Activated naive CD8-positive, alpha-beta T cell (primary cell): ENCODE measurements around the gene PALB2.
"Not testable (repeated sequence)": the region's sequence is repeated elsewhere in the genome, so short reads cannot be mapped to it uniquely, and the experiment has no call there.

ENCODE experiments used
- H3K27ac Mint-ChIP-seq: one replicate; pipeline ENCODE4 v1.8.0; 2021; ENCODE audit warnings: mixed read lengths
- H3K27me3 Mint-ChIP-seq: one replicate; pipeline ENCODE4 v1.8.0; 2021; ENCODE audit warnings: mixed read lengths
- H3K36me3 Mint-ChIP-seq: one replicate; pipeline ENCODE4 v1.8.0; 2021; ENCODE audit warnings: mixed read lengths
- H3K4me1 Mint-ChIP-seq: one replicate; pipeline ENCODE4 v1.8.0; 2021; ENCODE audit warnings: low read depth, mixed read lengths
- H3K4me3 Mint-ChIP-seq: one replicate; pipeline ENCODE4 v1.8.0; 2021; ENCODE audit warnings: mild to moderate bottlenecking, mixed read lengths
- H3K9me3 Mint-ChIP-seq: one replicate; pipeline ENCODE4 v1.8.0; 2021; ENCODE audit warnings: low read depth, mixed read lengths

Gene PALB2

DNA sequence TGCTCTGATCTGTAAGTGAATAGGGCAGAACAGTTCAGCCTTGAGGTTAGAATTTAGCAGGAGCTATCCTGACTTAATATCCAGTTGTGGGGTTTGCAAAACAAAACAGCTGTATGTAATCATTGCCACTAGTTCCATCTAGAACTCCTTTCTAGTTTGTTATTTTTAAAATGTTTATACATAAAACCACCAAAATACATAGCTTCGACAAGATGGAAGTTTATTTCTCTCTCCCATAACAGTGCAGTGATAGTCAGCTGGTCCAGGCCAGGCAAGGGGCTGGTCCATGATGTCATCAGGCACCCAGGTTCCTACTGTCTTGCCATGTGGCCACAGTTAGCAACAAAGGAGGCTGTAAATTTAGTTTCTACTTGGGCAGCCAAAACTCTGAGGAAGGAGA lies 27.1 kb upstream of the PALB2 start:
- peaks cover 13% of the 10 kb centered on the region for H3K36me3 Mint-ChIP-seq
- peaks cover 13% of the 10 kb centered on the region for H3K4me1 Mint-ChIP-seq
- no peaks in the 10 kb centered on the region for H3K27me3 Mint-ChIP-seq
- H3K4me3 Mint-ChIP-seq: no peak overlapping the region
- H3K9me3 Mint-ChIP-seq: no peaks in the 10 kb centered on the region
- peak overlapping the region; percentile 68 for H3K27ac Mint-ChIP-seq

DNA sequence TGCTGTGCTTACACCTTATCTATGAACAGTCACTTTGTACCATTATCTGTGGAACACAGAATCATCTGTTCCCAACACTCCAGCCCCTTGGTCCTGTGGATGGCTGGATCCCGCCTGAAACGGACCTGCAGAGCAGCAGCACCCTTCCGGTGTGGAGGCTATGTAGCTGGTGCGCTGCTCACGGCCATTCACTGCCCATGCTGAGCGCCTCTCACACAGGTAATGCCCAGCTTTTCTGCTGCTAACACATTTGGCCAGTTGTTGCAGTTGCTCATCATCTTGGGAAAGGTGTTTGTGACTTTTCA lies 26.2 kb upstream of the PALB2 start:
- no peak overlapping the region for H3K4me3 Mint-ChIP-seq
- peaks cover 13% of the 10 kb centered on the region for H3K36me3 Mint-ChIP-seq
- H3K4me1 Mint-ChIP-seq: peaks cover 13% of the 10 kb centered on the region
- no peaks in the 10 kb centered on the region for H3K27me3 Mint-ChIP-seq
- no peaks in the 10 kb centered on the region for H3K9me3 Mint-ChIP-seq
- H3K27ac Mint-ChIP-seq: no peak overlapping the region

DNA sequence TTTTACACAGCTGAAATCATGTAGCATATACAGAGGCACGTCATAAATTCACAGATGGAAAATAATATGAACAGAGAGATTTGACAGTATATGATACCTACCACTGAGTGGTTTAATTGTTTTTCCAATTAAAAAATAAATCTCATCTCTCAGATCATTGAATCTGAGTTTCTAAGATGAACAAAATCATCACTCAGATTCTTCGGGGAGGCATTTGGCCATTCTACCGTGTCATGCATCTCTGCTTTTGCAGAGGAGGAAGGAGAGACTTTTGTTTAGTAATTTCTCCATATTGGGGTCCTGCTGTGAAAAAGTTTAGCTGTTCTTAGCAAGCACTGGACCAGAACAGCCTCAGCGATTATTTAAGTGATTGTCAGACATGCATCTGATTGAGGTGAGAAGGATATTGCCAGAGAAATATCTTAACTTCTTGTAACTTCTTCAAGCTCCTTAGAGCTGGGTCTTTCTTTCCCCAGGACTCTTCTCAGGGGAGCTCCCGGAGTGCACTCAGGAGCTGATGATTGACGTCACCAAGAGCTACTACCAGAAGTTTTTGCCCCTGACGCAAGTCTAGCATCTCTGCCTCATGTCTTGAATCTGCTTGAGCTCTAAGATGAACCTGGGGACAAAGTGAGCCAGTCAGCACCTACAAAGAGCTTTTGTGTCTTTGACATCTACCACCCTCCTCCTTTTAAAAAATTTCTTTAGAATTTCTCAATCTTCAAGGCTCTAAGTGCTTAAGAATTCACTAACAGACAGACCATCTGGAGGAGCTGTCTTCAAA lies 25.7 kb upstream of the PALB2 start:
- peaks cover 13% of the 10 kb centered on the region for H3K36me3 Mint-ChIP-seq
- peaks cover 13% of the 10 kb centered on the region for H3K4me1 Mint-ChIP-seq
- no peak overlapping the region for H3K4me3 Mint-ChIP-seq
- no peak overlapping the region for H3K27ac Mint-ChIP-seq
- H3K9me3 Mint-ChIP-seq: no peaks in the 10 kb centered on the region
- H3K27me3 Mint-ChIP-seq: no peaks in the 10 kb centered on the region

DNA sequence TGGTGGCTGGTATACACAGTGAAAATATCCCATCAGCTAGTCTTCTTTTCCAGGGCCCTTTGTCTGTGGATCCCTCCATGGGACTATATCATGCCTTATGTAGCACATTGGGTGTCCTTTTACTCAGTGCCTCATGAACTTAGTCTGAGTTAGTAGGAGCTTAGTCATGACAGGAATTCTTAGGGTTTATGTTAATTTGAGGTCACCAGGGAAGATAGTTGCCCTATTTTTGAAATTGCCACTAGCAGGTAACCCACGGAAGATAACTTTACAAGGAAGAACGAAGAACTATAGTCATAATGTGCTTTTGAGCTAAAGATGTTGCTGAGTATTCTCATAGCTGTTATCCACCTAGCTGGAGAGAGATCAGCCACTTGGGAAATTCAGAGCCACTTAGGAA lies 22.8 kb upstream of the PALB2 start:
- no peak overlapping the region for H3K27ac Mint-ChIP-seq
- no peaks in the 10 kb centered on the region for H3K9me3 Mint-ChIP-seq
- no peak overlapping the region for H3K4me3 Mint-ChIP-seq
- H3K27me3 Mint-ChIP-seq: no peaks in the 10 kb centered on the region
- no peaks in the 10 kb centered on the region for H3K4me1 Mint-ChIP-seq
- H3K36me3 Mint-ChIP-seq: peaks cover 22% of the 10 kb centered on the region

DNA sequence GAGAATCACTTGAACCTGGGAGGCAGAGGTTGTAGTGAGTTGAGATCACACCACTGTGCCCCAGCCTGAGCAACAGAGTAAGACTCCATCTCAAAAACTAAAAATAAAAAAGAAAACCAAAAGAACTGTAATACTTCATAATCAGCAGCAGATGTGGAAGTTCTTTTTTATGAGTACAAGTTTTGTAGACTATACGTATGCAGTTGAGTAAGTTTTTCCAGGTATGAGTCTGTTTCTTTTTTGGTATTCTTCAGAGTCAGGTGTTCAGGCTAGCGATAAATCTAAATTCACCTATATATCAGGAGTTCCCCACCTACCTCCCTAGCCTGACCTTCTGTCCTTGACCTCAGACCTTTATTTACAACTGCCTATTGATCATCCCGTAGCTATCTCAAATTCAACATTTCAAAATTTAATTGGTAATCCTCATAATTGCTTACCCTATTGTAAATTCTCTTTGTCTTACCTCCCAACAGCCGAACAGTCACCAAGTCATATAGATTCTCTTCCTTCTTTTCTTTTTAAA lies 10.9 kb upstream of the PALB2 start:
- Mint-ChIP-seq H3K27ac (peak overlapping the region; percentile 38), H3K4me3 (no peak overlapping the region), H3K27me3 (no peaks in the 10 kb centered on the region), H3K9me3 (no peaks in the 10 kb centered on the region), H3K4me1 (peaks cover 36% of the 10 kb centered on the region), H3K36me3 (peaks cover 23% of the 10 kb centered on the region)

DNA sequence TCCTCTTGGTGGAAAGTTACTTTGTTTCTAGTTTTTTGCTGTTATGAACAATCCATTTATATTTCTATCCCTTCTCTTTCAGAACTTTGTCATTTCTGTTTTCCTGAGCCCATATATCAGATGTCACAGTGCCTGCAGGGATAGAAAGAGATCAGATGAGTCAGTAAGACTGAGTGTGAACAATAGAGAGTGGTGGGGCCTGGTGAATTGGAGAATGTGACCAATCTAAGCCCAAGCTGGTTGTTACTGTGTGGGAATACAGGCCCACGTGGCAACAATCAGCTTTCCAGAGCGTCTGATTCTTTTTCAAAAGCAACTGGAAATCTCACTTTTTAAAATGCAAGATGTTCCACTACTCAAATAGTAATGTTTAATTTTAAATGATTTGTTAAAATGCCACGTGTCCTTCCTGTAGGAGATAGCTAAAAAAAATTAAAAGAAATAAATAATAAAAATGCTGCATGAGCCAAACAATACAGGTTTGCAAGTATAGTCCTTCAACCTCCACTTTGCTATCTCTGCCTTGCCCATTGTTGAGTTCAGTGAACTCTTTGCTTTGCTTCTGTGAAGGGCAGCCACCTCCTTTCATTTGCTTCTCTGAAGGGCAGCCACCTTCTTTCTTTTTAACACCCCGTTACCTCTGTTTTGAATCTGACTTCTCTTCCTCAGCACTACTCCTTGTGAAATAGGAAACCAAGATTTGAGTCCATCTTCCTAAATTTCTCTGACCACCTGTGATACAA lies 9.7 kb upstream of the PALB2 start:
- Mint-ChIP-seq H3K36me3 (peaks cover 28% of the 10 kb centered on the region), H3K4me1 (peaks cover 42% of the 10 kb centered on the region), H3K27me3 (no peaks in the 10 kb centered on the region), H3K4me3 (peak overlapping the region; percentile 20), H3K9me3 (no peaks in the 10 kb centered on the region), H3K27ac (peak overlapping the region; percentile 55)

DNA sequence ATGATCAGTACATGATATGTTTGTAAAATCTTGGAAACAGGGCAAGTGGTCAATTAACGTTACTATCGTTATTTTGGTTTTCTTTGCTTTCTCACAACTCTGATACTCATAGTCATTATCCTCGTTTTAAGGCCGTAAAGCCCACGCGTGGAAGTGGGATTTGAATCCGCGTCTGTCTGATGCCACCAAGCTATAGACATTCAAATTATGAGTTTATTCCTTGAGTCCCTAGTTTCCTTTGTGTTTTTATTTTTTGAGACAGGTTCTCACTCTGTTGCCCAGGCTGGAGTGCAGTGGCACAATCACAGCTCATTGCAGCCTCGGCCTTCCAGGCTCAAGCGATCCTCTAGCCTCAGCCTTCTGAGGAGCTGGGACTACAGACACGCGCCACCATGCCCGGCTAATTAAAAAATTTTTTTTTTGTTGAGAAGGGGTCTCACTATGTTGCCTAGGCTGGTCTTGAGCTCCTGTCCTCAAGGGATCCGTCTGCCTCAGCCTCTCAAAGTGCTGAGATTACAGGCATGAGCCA lies 1.2 kb upstream of the PALB2 start:
- Mint-ChIP-seq H3K4me1 (peaks cover 44% of the 10 kb centered on the region), H3K4me3 (peak overlapping the region; percentile 99), H3K36me3 (peaks cover 19% of the 10 kb centered on the region), H3K9me3 (no peaks in the 10 kb centered on the region), H3K27ac (peak overlapping the region; percentile 98), H3K27me3 (no peaks in the 10 kb centered on the region)

DNA sequence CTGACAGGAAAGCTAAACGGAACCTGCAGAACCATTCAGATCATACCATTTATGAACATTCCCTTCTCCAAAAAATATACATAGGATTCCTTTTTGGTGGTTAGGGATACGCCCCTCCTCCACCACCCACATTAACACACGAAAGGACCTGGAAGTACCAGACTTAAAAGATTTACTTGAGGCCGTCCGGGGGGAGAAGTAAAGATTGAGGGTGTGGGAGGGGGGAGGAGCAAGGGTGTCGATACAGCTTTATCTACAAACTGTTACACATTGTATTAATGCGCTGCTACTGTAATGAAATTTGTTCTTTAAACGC lies 537 bp downstream of the PALB2 start:
- peaks cover 10% of the 10 kb centered on the region for H3K36me3 Mint-ChIP-seq
- peak overlapping the region; percentile 98 for H3K27ac Mint-ChIP-seq
- peak overlapping the region; percentile 99 for H3K4me3 Mint-ChIP-seq
- H3K27me3 Mint-ChIP-seq: no peaks in the 10 kb centered on the region
- no peaks in the 10 kb centered on the region for H3K9me3 Mint-ChIP-seq
- peaks cover 29% of the 10 kb centered on the region for H3K4me1 Mint-ChIP-seq

DNA sequence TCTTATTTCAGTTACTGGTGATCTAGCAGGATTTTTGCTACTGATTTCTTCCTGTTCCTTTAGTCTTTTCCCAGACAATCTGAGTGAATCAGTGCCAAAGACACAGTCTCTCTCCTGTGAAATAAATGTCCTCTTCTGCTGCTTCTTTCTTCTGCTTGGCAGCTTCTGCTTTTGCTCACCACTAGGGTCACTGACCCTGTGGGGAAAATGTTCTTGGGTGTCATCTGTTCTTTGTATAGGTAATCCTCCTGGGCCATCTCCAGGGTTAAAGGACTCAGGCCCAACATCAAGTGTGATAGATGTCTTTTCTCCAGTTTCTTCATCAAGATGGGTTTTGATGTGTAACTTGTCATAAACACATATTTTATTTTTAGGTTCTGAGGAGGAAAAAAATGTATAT lies 5.2 kb downstream of the PALB2 start:
- Mint-ChIP-seq H3K4me1 (peaks cover 25% of the 10 kb centered on the region), H3K27ac (no peak overlapping the region), H3K36me3 (peaks cover 11% of the 10 kb centered on the region), H3K27me3 (no peaks in the 10 kb centered on the region), H3K9me3 (no peaks in the 10 kb centered on the region), H3K4me3 (no peak overlapping the region)

DNA sequence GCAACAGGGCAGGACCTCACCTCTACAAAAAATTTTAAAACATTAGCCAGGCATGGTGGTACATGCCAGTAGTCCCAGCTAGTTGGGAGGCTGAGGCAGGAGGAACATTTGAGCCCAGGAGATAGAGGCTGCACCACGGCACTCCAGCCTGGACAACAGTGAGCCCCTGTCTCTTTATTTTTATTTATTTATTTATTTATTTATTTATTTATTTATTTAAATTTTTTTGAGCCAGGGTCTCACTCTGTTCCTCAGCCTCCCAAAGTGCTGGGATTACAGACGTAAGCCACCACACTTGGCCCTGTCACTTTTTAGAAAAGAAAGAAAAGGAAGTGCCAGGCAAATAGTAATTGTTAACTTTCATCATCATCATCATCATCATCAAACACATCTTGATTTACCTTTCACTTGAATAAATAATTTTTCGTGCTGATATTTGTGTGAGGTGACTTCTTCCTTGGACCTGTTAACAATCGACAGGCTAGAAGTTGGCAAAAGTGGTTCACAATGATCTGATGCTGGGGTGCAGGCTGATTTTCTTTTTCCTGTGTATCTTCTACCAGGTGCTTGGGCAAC lies 6.6 kb downstream of the PALB2 start:
- H3K9me3 Mint-ChIP-seq: no peaks in the 10 kb centered on the region
- H3K4me1 Mint-ChIP-seq: peaks cover 20% of the 10 kb centered on the region
- no peak overlapping the region for H3K4me3 Mint-ChIP-seq
- no peaks in the 10 kb centered on the region for H3K27me3 Mint-ChIP-seq
- peaks cover 14% of the 10 kb centered on the region for H3K36me3 Mint-ChIP-seq
- no peak overlapping the region for H3K27ac Mint-ChIP-seq

DNA sequence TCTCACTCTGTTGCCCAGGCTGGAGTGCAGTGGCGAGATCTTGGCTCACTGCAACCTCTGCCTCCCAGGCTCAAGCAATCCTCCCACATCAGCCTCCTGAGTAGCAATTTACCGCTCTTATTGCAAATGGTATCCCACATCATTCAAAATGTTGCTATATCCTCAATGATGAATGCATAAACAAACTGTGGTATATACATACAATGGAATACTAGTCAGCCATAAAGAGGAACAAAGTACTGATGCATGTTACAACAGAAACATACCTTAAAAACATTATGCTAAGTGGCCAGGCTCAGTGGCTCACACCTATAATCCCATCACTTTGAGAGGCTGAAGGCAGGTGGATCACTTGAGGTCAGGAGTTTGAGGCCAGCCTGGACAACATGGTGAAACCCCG lies 9.2 kb downstream of the PALB2 start:
- H3K27me3 Mint-ChIP-seq, H3K4me3 Mint-ChIP-seq, H3K27ac Mint-ChIP-seq, H3K9me3 Mint-ChIP-seq: not testable (repeated sequence)
- peaks cover 14% of the 10 kb centered on the region for H3K4me1 Mint-ChIP-seq
- peaks cover 17% of the 10 kb centered on the region for H3K36me3 Mint-ChIP-seq

DNA sequence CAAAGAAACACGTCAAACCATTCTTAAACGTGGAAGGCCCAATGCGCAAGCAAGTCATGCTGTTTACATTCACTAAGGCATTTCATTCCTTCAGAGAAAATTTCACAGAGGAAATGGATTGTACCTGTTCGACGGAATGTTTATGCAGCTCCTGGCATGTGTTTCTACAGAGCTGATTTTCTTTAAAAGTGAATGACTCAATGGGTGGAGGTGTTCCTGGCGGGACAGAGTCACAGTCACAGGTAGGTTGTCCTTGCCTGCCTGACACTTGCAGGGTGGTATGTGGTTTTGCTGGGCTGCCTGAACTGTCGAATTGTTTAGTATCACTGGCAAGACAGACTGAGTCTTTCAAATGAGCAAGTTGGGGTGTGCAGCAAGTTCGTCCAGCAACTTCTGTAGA lies 11.6 kb downstream of the PALB2 start:
- Mint-ChIP-seq H3K36me3 (peaks cover 17% of the 10 kb centered on the region), H3K27ac (no peak overlapping the region), H3K4me3 (no peak overlapping the region), H3K9me3 (no peaks in the 10 kb centered on the region), H3K27me3 (no peaks in the 10 kb centered on the region), H3K4me1 (peaks cover 13% of the 10 kb centered on the region)

DNA sequence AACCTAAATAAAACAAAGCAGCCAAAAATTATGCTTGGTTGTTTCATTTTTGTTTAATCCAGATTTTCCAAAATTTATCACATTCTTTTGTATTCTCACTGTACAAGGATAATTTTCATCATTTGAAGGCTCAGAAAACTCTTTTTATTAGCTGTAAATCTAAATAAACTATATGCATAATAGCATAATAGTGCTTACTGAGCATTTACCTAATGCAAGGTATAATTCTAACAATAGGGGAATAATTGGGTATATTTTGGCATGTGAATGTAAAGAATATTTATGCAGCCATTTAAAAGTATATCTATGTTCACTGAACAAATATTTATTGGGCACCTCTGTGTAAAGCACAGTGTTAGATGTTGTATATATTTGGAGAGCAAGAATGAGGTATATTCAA lies 17.0 kb downstream of the PALB2 start:
- no peaks in the 10 kb centered on the region for H3K27me3 Mint-ChIP-seq
- peaks cover 20% of the 10 kb centered on the region for H3K36me3 Mint-ChIP-seq
- H3K27ac Mint-ChIP-seq: no peak overlapping the region
- no peaks in the 10 kb centered on the region for H3K9me3 Mint-ChIP-seq
- H3K4me1 Mint-ChIP-seq: no peaks in the 10 kb centered on the region
- no peak overlapping the region for H3K4me3 Mint-ChIP-seq

DNA sequence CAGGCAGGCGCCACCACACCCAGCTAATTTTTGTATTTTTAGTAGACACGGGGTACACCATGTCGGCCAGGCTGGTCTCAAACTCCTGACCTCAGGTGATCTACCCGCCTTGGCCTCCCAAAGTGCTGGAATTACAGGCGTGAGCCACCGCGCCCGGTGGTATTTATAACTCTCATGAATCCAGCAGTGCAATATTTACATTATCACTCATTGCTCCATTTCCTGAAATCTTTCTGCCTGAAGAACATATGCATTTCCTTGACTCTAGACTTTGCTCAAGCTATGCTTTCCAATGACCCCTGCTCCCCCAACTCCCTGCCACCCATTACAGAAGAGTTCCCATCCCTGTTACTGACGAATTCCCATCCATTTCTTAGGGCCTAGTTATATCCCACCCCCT lies 25.3 kb downstream of the PALB2 start:
- no peaks in the 10 kb centered on the region for H3K9me3 Mint-ChIP-seq
- no peak overlapping the region for H3K27ac Mint-ChIP-seq
- H3K27me3 Mint-ChIP-seq: no peaks in the 10 kb centered on the region
- no peak overlapping the region for H3K4me3 Mint-ChIP-seq
- H3K4me1 Mint-ChIP-seq: no peaks in the 10 kb centered on the region
- peaks cover 7% of the 10 kb centered on the region for H3K36me3 Mint-ChIP-seq

DNA sequence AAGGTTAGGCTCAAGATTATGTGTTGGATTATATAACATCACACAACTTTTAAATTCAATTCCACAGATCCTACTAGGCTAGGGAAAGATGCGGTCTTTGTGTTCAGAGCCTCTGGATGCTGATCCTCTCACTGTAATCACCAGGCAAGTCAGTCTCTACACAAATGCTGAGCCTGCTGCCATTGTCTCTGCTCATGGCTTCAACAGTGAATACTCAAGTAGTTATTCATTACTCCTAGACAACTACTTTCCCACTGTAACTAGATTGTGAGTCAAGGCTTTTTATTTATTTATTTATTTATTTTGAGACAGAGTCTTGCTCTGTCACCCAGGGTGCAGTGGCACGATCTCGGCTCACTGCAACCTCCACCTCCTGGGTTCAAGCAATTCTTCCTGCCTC lies 29.2 kb downstream of the PALB2 start:
- no peaks in the 10 kb centered on the region for H3K9me3 Mint-ChIP-seq
- peaks cover 4% of the 10 kb centered on the region for H3K36me3 Mint-ChIP-seq
- H3K27ac Mint-ChIP-seq: no peak overlapping the region
- H3K4me3 Mint-ChIP-seq: no peak overlapping the region
- no peaks in the 10 kb centered on the region for H3K27me3 Mint-ChIP-seq
- no peaks in the 10 kb centered on the region for H3K4me1 Mint-ChIP-seq
